DMS 273 treated with DMSO at 0.1 percent for 48 hours (cell line): Measurements from ENCODE around the gene PITX3.
A peak's percentile ranks its signal among the peaks of the same experiment; 100 is the strongest.

Source experiments
- DNase-seq: peaks from one replicate; lab custom pipeline; 2025; lab: John Stamatoyannopoulos, UW

The PITX3 gene

GRCh38 chr10:102241444-102242117 is at the start of gene PITX3:
Gene PITX3, minus strand, starts transcription at chr10:102241512. Its CDS starts 9,432 bp downstream, at chr10:102232080.
- DNase-seq = peak; percentile 6

GRCh38 chr10:102289840-102290239 is 48.5 kb upstream of the PITX3 start:
- no peak for DNase-seq

GRCh38 chr10:102289356-102289755 is 48.0 kb upstream of the PITX3 start:
- no peak for DNase-seq

DNA sequence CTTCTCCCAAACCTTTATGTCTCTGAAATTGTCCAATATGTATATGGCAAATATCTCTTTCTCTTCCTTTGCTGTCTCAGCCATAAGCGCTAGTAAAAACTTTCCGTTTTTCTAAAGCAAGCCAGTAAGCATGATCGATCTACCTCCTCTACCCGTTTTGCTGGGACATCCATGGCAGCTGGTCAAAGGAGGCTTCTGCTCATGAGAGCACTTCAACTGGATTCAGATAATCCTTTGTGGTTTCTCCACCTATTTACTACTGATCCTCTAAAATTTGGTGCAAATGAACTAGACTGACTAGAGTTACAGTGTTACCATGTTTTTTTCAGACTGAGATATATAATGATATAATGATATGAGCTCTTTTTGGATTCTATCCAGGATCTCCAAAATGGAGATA is 46.7 kb upstream of the PITX3 start:
- no peak for DNase-seq

DNA sequence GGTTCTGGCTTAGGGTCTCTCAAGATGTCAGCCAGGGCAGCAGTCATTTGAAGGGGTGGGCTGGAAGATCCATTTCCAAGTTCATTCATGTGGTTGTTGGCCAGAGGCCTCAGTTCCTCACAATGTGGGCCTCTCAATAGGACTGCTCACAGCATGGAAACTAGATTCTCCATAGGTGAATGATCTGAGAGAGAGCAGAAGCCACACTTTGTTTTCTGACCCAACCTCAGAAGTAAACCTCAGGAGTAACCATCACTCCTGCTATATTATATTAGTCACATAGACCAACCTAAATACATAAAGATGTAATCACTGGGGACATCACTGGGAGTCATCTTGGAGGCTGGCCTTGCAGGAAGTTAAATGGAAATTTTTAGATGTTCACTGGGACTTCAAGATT is 46.2 kb upstream of the PITX3 start:
- DNase-seq = no peak

- DNase-seq = no peak
Observed at GRCh38 chr10:102286216-102286615, 44.9 kb upstream of the PITX3 start.

- DNase-seq = no peak
Observed at GRCh38 chr10:102285133-102285532, 43.8 kb upstream of the PITX3 start.

DNA sequence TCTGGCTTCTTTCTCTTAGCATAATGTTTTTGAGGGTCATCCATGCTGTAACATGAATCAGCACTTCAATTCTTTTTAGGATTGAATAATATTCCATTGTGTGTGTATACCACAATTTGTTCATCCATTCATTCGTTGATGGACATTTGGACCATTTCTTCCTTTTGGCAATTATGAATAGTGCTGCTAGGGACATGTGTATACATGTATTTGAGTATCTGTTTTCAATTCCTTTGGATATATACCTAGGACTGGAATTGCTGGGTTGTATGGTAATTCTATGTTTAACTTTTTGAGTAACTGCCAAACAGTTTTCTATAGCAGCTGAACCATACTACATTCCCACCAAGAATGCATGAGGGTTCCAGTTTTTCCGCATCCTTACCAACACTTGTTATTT is 43.2 kb upstream of the PITX3 start:
- DNase-seq = no peak

DNA sequence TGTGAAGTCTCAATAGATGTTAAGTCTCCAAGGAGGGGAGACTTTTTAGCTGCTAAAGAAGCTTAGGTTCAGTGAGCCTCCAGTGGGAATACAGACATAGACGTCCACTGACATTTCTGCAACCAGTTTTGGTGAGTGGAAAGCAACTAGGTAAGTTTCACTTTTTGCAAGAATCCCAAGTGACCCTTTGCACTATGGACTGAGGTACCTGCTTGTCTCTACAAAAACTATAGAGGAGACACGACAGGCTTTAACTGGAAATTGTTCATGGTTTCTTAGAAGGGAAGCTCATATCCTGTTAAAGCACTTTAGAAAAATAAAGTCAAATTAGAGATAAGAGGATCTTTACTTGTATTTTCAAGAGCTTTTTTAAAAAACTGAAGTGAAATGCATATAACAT is 42.6 kb upstream of the PITX3 start:
- no peak for DNase-seq

GRCh38 chr10:102283488-102283887 is 42.2 kb upstream of the PITX3 start:
- no peak for DNase-seq

DNA sequence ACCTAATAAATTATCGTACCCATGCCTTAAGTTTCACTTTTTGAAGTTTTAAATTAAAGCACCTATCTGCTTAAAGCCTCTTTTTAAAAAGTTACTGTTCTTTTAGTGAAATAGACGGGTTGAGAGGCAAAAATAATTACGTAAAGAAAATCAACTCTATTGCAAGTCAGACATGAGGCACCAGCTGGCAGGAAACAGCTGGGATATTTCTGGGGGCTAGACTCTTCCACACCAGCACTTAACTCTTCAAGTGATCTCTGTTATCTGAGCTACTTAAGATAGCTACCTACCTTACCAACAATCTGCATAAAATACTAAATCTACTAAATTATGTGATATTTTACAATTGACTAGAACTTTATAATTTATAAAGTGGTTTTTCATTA is 39.8 kb upstream of the PITX3 start:
- peak; percentile 3 for DNase-seq

DNA sequence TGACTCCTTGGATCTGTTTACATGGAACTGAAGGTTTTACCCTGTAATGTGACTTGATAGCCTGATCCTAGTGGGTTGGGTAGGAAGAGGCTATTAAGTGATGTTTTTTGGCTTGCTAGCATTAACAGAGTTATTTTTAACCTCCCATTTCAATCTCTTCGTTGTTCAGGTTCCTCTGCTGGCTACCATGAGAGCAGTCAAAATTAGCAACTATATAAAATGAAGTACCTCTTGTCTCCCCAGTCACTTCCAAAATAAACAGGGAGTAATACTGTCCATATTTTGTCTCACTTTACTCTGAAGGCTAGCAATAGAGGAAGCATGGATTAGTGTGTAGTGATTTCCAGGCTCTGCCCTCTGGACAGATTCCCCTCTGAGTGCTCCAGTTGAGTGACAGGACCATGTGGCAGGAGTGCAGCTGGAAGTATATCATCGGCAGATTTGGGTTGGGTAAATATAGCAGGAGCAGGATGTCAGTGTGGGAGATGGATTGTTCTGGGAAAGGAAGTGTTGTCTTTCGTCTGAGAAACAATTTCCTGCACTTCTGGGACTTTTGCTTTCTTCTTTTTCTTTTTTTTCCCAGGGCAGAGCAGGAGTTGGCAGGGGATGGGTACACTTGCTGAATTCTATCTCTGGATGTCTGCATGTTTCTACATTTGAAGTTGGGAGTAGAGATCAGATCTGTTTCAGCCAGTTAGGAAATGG is 39.2 kb upstream of the PITX3 start:
- DNase-seq = peak; percentile 64

DNA sequence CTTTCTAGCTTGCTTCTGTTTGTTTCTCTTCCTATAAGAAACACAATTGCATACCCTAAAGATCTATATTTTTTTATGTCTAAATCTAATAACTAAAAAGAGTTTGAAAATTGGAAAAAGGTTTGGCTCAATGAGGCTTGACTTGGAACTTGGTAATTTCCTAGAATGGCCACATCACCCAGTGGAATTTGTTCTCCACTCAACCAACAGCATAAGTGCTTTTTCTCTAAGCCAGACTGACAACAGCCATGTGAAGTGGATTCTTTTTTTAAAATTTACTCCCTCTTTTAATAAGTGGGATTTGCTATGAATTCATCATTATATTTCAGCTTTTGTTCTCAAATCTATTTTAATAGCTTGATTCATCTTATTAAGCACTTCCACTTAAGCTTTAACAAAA is 37.8 kb upstream of the PITX3 start:
- no peak for DNase-seq

DNA sequence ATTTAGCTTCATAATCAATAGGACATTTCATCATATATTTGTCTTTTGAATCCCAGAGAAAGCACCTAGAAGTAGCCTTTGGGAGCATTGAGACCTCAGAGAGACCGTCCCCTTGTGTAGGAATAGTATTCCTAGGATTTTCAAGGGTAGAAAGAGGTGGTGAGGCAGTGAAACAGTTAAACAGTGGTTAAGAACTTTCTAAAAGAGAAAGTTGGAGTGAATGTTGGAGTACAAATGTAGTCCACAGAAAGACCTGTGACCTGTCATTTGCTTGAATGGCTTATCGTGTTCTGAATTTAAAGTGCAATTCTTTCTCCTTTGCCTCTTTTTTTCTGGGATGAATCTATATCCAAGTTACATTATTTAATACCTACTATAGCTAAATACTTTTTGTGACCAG is 34.0 kb upstream of the PITX3 start:
- no peak for DNase-seq

GRCh38 chr10:102274062-102274461 is 32.8 kb upstream of the PITX3 start:
- no peak for DNase-seq

- DNase-seq = no peak
Observed at GRCh38 chr10:102269017-102269416, 27.7 kb upstream of the PITX3 start.

GRCh38 chr10:102268375-102268888 is 27.1 kb upstream of the PITX3 start:
- no peak for DNase-seq

GRCh38 chr10:102267748-102268147 is 26.4 kb upstream of the PITX3 start:
- DNase-seq = no peak

GRCh38 chr10:102266670-102267069 is 25.4 kb upstream of the PITX3 start:
- no peak for DNase-seq

- no peak for DNase-seq
Observed at GRCh38 chr10:102264371-102264770, 23.1 kb upstream of the PITX3 start.

DNA sequence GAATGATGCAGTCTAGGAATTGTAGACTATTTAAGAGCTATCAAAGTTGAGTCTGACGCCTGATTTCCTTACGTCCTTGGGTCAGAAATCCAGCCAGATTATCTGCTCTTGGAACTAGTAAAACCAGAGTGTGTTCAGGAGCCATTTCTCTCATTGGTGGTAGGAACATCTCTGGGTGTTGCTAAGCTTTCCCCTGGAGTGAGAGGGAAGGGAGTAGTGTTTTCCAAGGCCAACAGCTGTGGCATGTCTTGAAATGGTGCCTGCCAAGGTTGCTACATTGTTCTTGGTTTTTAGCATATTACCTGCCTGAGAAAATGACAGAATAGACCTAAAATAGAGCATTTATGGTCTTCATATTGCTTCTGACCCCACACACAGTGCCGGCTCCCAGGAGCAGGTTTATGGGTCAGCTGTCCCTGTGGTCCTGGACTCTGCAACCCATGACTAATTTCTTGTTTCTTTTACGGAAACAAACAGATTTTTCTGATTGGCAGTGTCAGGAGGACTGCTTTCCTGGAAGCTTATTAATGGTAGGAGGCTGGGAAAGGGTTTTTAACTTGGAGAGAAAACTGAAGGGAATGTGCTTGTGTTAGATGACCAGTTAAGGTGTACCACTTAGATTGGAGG is 21.5 kb upstream of the PITX3 start:
- no peak for DNase-seq

DNA sequence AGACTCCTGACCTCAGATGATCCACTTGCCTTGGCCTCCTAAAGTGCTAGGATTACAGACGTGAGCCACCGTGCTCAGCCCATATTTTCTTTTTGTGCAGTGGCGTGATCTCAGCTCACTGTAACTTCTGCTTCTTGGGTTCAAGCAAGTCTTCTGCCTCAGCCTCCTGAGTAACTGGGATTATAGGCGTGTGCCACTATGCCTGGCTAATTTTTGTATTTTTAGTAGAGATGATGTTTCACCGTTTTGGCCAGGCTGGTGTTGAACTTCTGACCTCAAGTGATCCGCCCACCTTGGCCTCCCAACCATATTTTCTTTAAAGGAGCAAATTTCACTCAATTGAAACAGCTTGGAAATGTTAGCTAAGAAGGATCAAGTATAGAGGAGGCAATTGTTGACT is 20.5 kb upstream of the PITX3 start:
- DNase-seq = no peak

DNA sequence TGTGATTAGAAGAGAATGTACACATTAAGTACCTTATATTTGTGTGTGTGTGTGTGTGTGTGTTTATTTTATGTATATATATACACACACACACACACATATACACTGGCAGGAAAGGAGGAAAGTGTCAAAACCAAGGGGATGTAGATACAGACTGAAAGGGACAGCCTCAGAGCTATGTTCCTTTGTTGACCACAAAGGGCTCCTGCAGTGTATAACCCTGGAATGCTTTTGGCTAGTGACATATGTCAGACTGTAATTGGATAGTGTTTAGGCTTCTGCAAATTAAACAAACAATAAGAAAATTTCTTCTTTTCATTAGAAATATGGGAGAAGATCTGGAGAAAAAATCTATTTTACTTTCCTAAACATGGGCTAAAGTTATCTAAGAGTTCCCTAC is 19.9 kb upstream of the PITX3 start:
- DNase-seq = no peak
